ENCODE data around the gene ISCA1. TPM values are rescaled to one million over a fixed set of nuclear protein-coding genes. Genes with fewer than 3 reads are reported as not detected.

Gene ISCA1

Small RNAs within 50 kb of the gene (small RNA-seq; reads per million reads assigned to genes)
- gene AL137849.1 (ENCODE audit: insufficient read depth) (not detected), gene RN7SKP264 (ENCODE audit: insufficient read depth) (not detected)
